H1 (cell line): Measurements from ENCODE around the gene MED31. TPM values are rescaled to one million over a fixed set of nuclear protein-coding genes. Genes with fewer than 3 reads are reported as not detected.
"Not testable (repeated sequence)": the region's sequence is repeated elsewhere in the genome, so short reads cannot be mapped to it uniquely, and the experiment has no call there.

Source experiments
- CTCF ChIA-PET: fragments of 300-600 bp; sonication (Branson Sonifier 250); formaldehyde crosslinking; loops from one replicate; lab custom pipeline; 2021; ENCODE audit not compliant: partially characterized antibody; lab: Charles Lee
- POLR2A ChIA-PET: fragments of 300-600 bp; sonication (Branson Sonifier 250); formaldehyde crosslinking; loops from one replicate; lab custom pipeline; 2021; ENCODE audit warnings: inconsistent platforms; ENCODE audit not compliant: partially characterized antibody; lab: Charles Lee
- DNase-seq, 2 experiments: peaks; one replicate each; pipeline versions ENCODE4 v3.0.0 to v3.0.0-alpha.2; 2010 to 2022; ENCODE audit warnings: low spot score in 2 of 2, low read depth in 1 of 2, mixed read lengths in 1 of 2
- FAIRE-seq: peaks from 2 replicates; lab custom pipeline; 2011; peaks lifted over from hg19 to GRCh38; lab: Jason Lieb, UNC
- H2AFZ ChIP-seq: 2 replicates; pipeline ENCODE4 v1.8.1; 2012; ENCODE audit warnings: low read length, inconsistent platforms
- H2AK5ac ChIP-seq: 2 replicates; pipeline ENCODE4 v1.6.1; 2013; ENCODE audit warnings: low read depth, low read length
- H2BK120ac ChIP-seq: replicated peaks from 2 replicates; pipeline ENCODE3; 2013; ENCODE audit warnings: low read depth, low read length, inconsistent platforms
- H2BK12ac ChIP-seq: 2 replicates; pipeline ENCODE4 v1.6.1; 2013; ENCODE audit warnings: low read depth, low read length
- H2BK15ac ChIP-seq: 2 replicates; pipeline ENCODE4 v1.6.1; 2013; ENCODE audit warnings: low read length
- H2BK20ac ChIP-seq: 2 replicates; pipeline ENCODE4 v1.6.1; 2013; ENCODE audit warnings: low read length
- H2BK5ac ChIP-seq: 2 replicates; pipeline ENCODE4 v1.6.1; 2013; ENCODE audit warnings: low read depth, low read length
- H3K14ac ChIP-seq: 2 replicates; pipeline ENCODE4 v1.6.1; 2013; ENCODE audit warnings: inconsistent platforms; ENCODE audit not compliant: insufficient read length
- H3K18ac ChIP-seq: 2 replicates; pipeline ENCODE4 v1.6.1; 2013; ENCODE audit warnings: low read length; ENCODE audit errors: extremely low read depth
- H3K23ac ChIP-seq: 2 replicates; pipeline ENCODE4 v1.6.1; 2013; ENCODE audit warnings: inconsistent platforms; ENCODE audit not compliant: insufficient read length
- H3K23me2 ChIP-seq: 2 replicates; pipeline ENCODE4 v1.6.1; 2013; ENCODE audit warnings: low read depth, low read length
- H3K27ac ChIP-seq: 2 replicates; pipeline ENCODE4 v1.6.1; 2011; ENCODE audit warnings: low read depth, low read length, inconsistent platforms
- H3K27me3 ChIP-seq, 4 experiments: replicated peaks in 1 of 4; 1 replicate in 1 of 4; 2 replicates in 3 of 4; pipeline versions ENCODE4 v1.6.1 to v1.8.1; 2011 to 2013; ENCODE audit warnings: low read length in 3 of 4, mild to moderate bottlenecking in 3 of 4, inconsistent platforms in 2 of 4, mixed read lengths in 2 of 4, moderate library complexity in 1 of 4; ENCODE audit not compliant: control insufficient read depth in 3 of 4, insufficient read depth in 3 of 4; ENCODE audit errors: extremely low read depth in 1 of 4
- H3K36me3 ChIP-seq, 4 experiments: 2 replicates each; pipeline versions ENCODE4 v1.6.1 to v1.8.1; 2011 to 2013; ENCODE audit warnings: mild to moderate bottlenecking in 4 of 4, low read length in 3 of 4, moderate library complexity in 2 of 4, control low read depth in 1 of 4, inconsistent platforms in 1 of 4; ENCODE audit not compliant: insufficient read depth in 4 of 4, control insufficient read depth in 2 of 4
- H3K4ac ChIP-seq: replicated peaks from 2 replicates; pipeline ENCODE3; 2013; ENCODE audit warnings: low read length, low read depth, mixed read lengths, inconsistent platforms; ENCODE audit not compliant: insufficient read length
- H3K4me1 ChIP-seq, 4 experiments: replicated peaks in 1 of 4; 1 replicate in 1 of 4; 2 replicates in 3 of 4; pipeline versions ENCODE4 v1.6.1 to v1.8.1; 2011 to 2013; ENCODE audit warnings: low read length in 3 of 4, inconsistent platforms in 2 of 4, mixed read lengths in 1 of 4; ENCODE audit not compliant: insufficient read depth in 4 of 4, control insufficient read depth in 3 of 4
- H3K4me2 ChIP-seq, 2 experiments: 2 replicates each; pipeline versions ENCODE4 v1.6.1 to v1.8.1; 2011 to 2013; ENCODE audit warnings: low read depth in 2 of 2, low read length in 2 of 2, control low read depth in 1 of 2, inconsistent platforms in 1 of 2, mild to moderate bottlenecking in 1 of 2; ENCODE audit not compliant: insufficient read depth in 1 of 2
- H3K4me3 ChIP-seq, 4 experiments: fragments of 200-600, 300-600 bp in 1 of 4; sonication (generic), shearing (Covaris generic), sonication (Bioruptor Twin) in 1 of 4; 2 replicates each; pipeline versions ENCODE4 v1.5.1 to v1.8.1; 2011 to 2016; ENCODE audit warnings: low read length in 4 of 4, low read depth in 3 of 4, control low read depth in 2 of 4, inconsistent platforms in 2 of 4, mild to moderate bottlenecking in 2 of 4, mixed read lengths in 1 of 4, moderate library complexity in 1 of 4; ENCODE audit not compliant: insufficient read depth in 2 of 4; ENCODE audit errors: extremely low read depth in 1 of 4
- H3K56ac ChIP-seq: replicated peaks from 2 replicates; pipeline ENCODE3; 2013; ENCODE audit warnings: low read depth, mild to moderate bottlenecking, mixed read lengths, low read length, inconsistent platforms; ENCODE audit not compliant: insufficient read length
- H3K79me1 ChIP-seq: 2 replicates; pipeline ENCODE4 v1.6.1; 2013; ENCODE audit warnings: low read depth, low read length, control low read depth
- H3K79me2 ChIP-seq, 2 experiments: 2 replicates each; pipeline versions ENCODE4 v1.6.1 to v1.8.1; 2012 to 2013; ENCODE audit warnings: low read length in 2 of 2, mild to moderate bottlenecking in 2 of 2, inconsistent platforms in 1 of 2; ENCODE audit not compliant: insufficient read depth in 2 of 2, control insufficient read depth in 1 of 2
- H3K9ac ChIP-seq, 4 experiments: replicated peaks in 1 of 4; 1 replicate in 1 of 4; 2 replicates in 3 of 4; pipeline versions ENCODE4 v1.6.1 to v1.8.1; 2011 to 2013; ENCODE audit warnings: low read depth in 3 of 4, low read length in 3 of 4, control low read depth in 2 of 4, mild to moderate bottlenecking in 2 of 4, moderate library complexity in 2 of 4, inconsistent platforms in 1 of 4; ENCODE audit errors: extremely low read depth in 1 of 4
- H3K9me3 ChIP-seq, 2 experiments: 2 replicates each; pipeline versions ENCODE4 v1.6.1 to v1.8.1; 2012 to 2013; ENCODE audit warnings: mild to moderate bottlenecking in 2 of 2, moderate library complexity in 2 of 2, control low read depth in 1 of 2, inconsistent platforms in 1 of 2, low read depth in 1 of 2, low read length in 1 of 2, mixed read lengths in 1 of 2; ENCODE audit not compliant: insufficient read depth in 2 of 2
- H4K20me1 ChIP-seq, 2 experiments: replicated peaks in 1 of 2; 2 replicates each; pipeline versions ENCODE3 to v1.8.1; 2011 to 2013; ENCODE audit warnings: inconsistent platforms in 2 of 2, low read length in 2 of 2, mild to moderate bottlenecking in 1 of 2; ENCODE audit not compliant: insufficient read depth in 2 of 2, control insufficient read depth in 1 of 2
- H4K5ac ChIP-seq: 2 replicates; pipeline ENCODE4 v1.6.1; 2013; ENCODE audit warnings: low read length, low read depth, mixed read lengths, inconsistent platforms; ENCODE audit not compliant: insufficient read length
- H4K8ac ChIP-seq: 2 replicates; pipeline ENCODE4 v1.8.0; 2013; ENCODE audit warnings: mild to moderate bottlenecking, moderate library complexity, low read length, inconsistent platforms; ENCODE audit not compliant: insufficient read depth; ENCODE audit errors: extremely low read depth
- H4K91ac ChIP-seq: replicated peaks from 2 replicates; pipeline ENCODE3; 2013; ENCODE audit warnings: low read length, mixed read lengths, inconsistent platforms; ENCODE audit not compliant: insufficient read length
- ASH2L ChIP-seq: fragments of 200-600, 300-600 bp; sonication (generic); IDR thresholded peaks from one replicate; pipeline ENCODE4 v1.7.1; 2017; ENCODE audit warnings: low read length
- CREB1 ChIP-seq: IDR thresholded peaks from 2 replicates; pipeline ENCODE4 v1.6.1; 2012; ENCODE audit warnings: inconsistent platforms
- GABPA ChIP-seq: IDR thresholded peaks from 2 replicates; pipeline ENCODE4 v1.6.1; 2011; ENCODE audit warnings: mild to moderate bottlenecking, low read length, moderate library complexity, borderline replicate concordance; ENCODE audit not compliant: insufficient read depth
- KDM4A ChIP-seq: IDR thresholded peaks from one replicate; pipeline ENCODE4 v1.7.1; 2012; ENCODE audit warnings: low read depth, mild to moderate bottlenecking, moderate library complexity, low read length, inconsistent platforms; ENCODE audit not compliant: severe bottlenecking
- TAF1 ChIP-seq: IDR thresholded peaks from 2 replicates; pipeline ENCODE4 v1.6.1; 2011; ENCODE audit warnings: mild to moderate bottlenecking, low read depth, low read length
- TBP ChIP-seq: IDR thresholded peaks from 2 replicates; pipeline ENCODE4 v1.6.1; 2011; ENCODE audit warnings: low read depth, low read length, improper control_type of control experiment
- WGBS, 2 experiments: shearing (Covaris generic) in 1 of 2; methylation state at CpG; one replicate each; pipeline versions ENCODE4 v1.1.6 to v1.1.7; 2013 to 2015; ENCODE audit warnings: low lambda C conversion rate in 2 of 2, mixed read lengths in 2 of 2, inconsistent platforms in 1 of 2, low coverage in 1 of 2, missing lambda C conversion rate in 1 of 2; ENCODE audit not compliant: insufficient replicate concordance in 2 of 2, insufficient coverage in 1 of 2, insufficient read length in 1 of 2; ENCODE audit errors: extremely low coverage in 1 of 2, missing lambda C conversion rate in 1 of 2; 5-methylcytosine and 5-hydroxymethylcytosine counted together
- polyA plus RNA-seq, 7 experiments: library from polyadenylated mRNA; depleted of rRNA in 3 of 7; stranded (reverse) in 5 of 7; unstranded in 2 of 7; fragments of >200 nt in 5 of 7; fragments of 200-250 nt in 2 of 7; gene quantifications; 1 replicate in 5 of 7; 2 replicates in 1 of 7; 4 replicates in 1 of 7; pipeline versions ENCODE4 v1.2.1 to v1.2.3, GENCODE V29; 2011 to 2013; ENCODE audit warnings: missing spikeins in 2 of 7, mixed read lengths in 2 of 7
- total RNA-seq: library from RNA; stranded (reverse); fragmentation: NEBNext Ultra II Directional; extraction: Animal tissue kit (Norgen Biotek cat#: 25700); gene quantifications from 2 replicates; pipeline ENCODE4 v1.2.1, GENCODE V29; 2021

Gene MED31
- total and polyA plus RNA-seq, 2 of the 8 experiments (the other 6 are each of a cell fraction or from before 2014, with no cell fraction given), result 4.6 to 12.3 TPM

GRCh38 chr17:6656797-6657632 lies 5.6 kb upstream of the MED31 start:
- H4K91ac ChIP-seq, H2BK15ac ChIP-seq, H3K18ac ChIP-seq, H3K14ac ChIP-seq, H2BK120ac ChIP-seq, FAIRE-seq, H3K79me1 ChIP-seq, H3K9ac ChIP-seq, H3K4ac ChIP-seq, H3K23ac ChIP-seq, H2AK5ac ChIP-seq: not testable (repeated sequence)
- peak overlapping the region; percentile 79 to 83 for H3K4me2 ChIP-seq
- peak overlapping the region; percentile 19; the same call in 1 of the 2 replicates for H2AFZ ChIP-seq
- CTCF ChIA-PET, result interaction anchor here (0.9 to 1.7 kb wide), 4 partner anchors 9 to 56 kb away, joined by 3 to 6 read pairs (median 4); partner anchors contain the start of gene SLC13A5
- TF ChIP-seq KDM4A (peak; percentile 44), TAF1 (0 out of 2 replicates have a peak, but pooled peaks have one; percentile 46), ASH2L (peak; percentile 42), GABPA (peak; percentile 77; the same call in 1 of the 2 replicates), TBP (0 out of 2 replicates have a peak, but pooled peaks have one; percentile 41), CREB1 (peak; percentile 82)
- TF ChIP-seq, all 59 proteins: peak for 6; not testable (repeated sequence) for 53
- not testable (repeated sequence) for H3K79me2 ChIP-seq, H3K27ac ChIP-seq, H4K5ac ChIP-seq, H3K9me3 ChIP-seq, H2BK20ac ChIP-seq, H3K56ac ChIP-seq, H3K36me3 ChIP-seq, H2BK5ac ChIP-seq, H4K20me1 ChIP-seq
- 2% methylated on average over 30 of the region's 55 CpGs; no CpG with 5 or more reads in 1 of the 2 experiments for WGBS, 2 experiments
- Histone ChIP-seq H2BK12ac (0 out of 2 replicates have a peak overlapping the region, but pooled peaks have one; percentile 27), H4K8ac (peak overlapping the region; percentile 31; the same call in 1 of the 2 replicates), H3K23me2 (peaks cover 13% of the 10 kb centered on the region), H3K27me3 (peaks cover 4 to 44% (median 31%) of the 10 kb centered on the region in 4 experiments), H3K4me1 (peaks cover 3 to 23% (median 14%) of the 10 kb centered on the region in 4 experiments), H3K4me3 (peak overlapping the region; percentile 30 to 70 (median 43))
- peak in 1 of 2 experiments; percentile 66 for DNase-seq
- POLR2A ChIA-PET, result interaction anchor here (0.8 kb wide), 1 partner anchor 9 kb away, joined by 3 read pairs; no protein-coding TSS in a partner anchor
